GM18858 (cell line): ENCODE data around the gene CDH23.
"Not testable (repeated sequence)": the region's sequence is repeated elsewhere in the genome, so short reads cannot be mapped to it uniquely, and the experiment has no call there.

Experiments
- ATAC-seq: cut with Tn5 transposase; IDR thresholded peaks from one replicate; pipeline ENCODE4 v1.9.1; 2021; ENCODE audit not compliant: unreplicated experiment

Gene CDH23

GRCh38 chr10:71597821-71598498 lies 201.2 kb downstream of the CDH23 start:
- ATAC-seq: no peak

GRCh38 chr10:71598621-71599055 lies 201.9 kb downstream of the CDH23 start:
- no peak for ATAC-seq

GRCh38 chr10:71599518-71599917 lies 202.8 kb downstream of the CDH23 start:
- ATAC-seq: no peak

GRCh38 chr10:71600242-71600641 lies 203.5 kb downstream of the CDH23 start:
- ATAC-seq: not testable (repeated sequence)

- no peak for ATAC-seq
Observed at GRCh38 chr10:71600849-71601248, 204.1 kb downstream of the CDH23 start.

- no peak for ATAC-seq
Observed at GRCh38 chr10:71601273-71601672, 204.6 kb downstream of the CDH23 start.

GRCh38 chr10:71603150-71603549 lies 206.4 kb downstream of the CDH23 start:
- ATAC-seq: no peak

- no peak for ATAC-seq
Observed at GRCh38 chr10:71603754-71604153, 207.0 kb downstream of the CDH23 start.

- ATAC-seq: no peak
Observed at GRCh38 chr10:71604324-71605018, 207.8 kb downstream of the CDH23 start.

- no peak for ATAC-seq
Observed at GRCh38 chr10:71605263-71605962, 208.7 kb downstream of the CDH23 start.

GRCh38 chr10:71606257-71607081 lies 209.7 kb downstream of the CDH23 start:
- no peak for ATAC-seq

GRCh38 chr10:71607082-71607443 lies 210.3 kb downstream of the CDH23 start:
- no peak for ATAC-seq

GRCh38 chr10:71608819-71609768 lies 212.4 kb downstream of the CDH23 start:
- ATAC-seq: no peak

GRCh38 chr10:71610651-71611050 lies 213.9 kb downstream of the CDH23 start:
- no peak for ATAC-seq

GRCh38 chr10:71611131-71611530 lies 214.4 kb downstream of the CDH23 start:
- ATAC-seq: no peak

- no peak for ATAC-seq
Observed at GRCh38 chr10:71611709-71612422, 215.1 kb downstream of the CDH23 start.

GRCh38 chr10:71613261-71613777 lies 216.6 kb downstream of the CDH23 start:
- no peak for ATAC-seq

GRCh38 chr10:71613877-71614276 lies 217.2 kb downstream of the CDH23 start:
- no peak for ATAC-seq

GRCh38 chr10:71614946-71615345 lies 218.2 kb downstream of the CDH23 start:
- ATAC-seq: no peak
